Right lobe of liver (tissue), 6 donors: ENCODE results near the gene MAGOH. TPM values are rescaled to one million over a fixed set of nuclear protein-coding genes. Genes with fewer than 3 reads are reported as not detected.

ENCODE experiments used
- ATAC-seq, 4 donors: fragments of 200-7000 bp; cut with Tn5 transposase; one replicate each; pipeline ENCODE4 v1.9.1; 2020; ENCODE audit warnings: mild to moderate bottlenecking in 4 of 4, moderate library complexity in 4 of 4
- DNase-seq, 3 donors: peaks; one replicate each; pipeline ENCODE4 v3.0.0-alpha.2; 2020
- H3K27ac ChIP-seq, 3 donors: fragments of 200-600 bp; one replicate each; pipeline ENCODE4 v1.8.0; 2022
- H3K27me3 ChIP-seq, 2 donors: fragments of 200-600 bp; one replicate each; pipeline ENCODE4 v1.8.0; 2022
- H3K36me3 ChIP-seq, 4 donors: fragments of 200-600 bp; sonication (generic) in 1 of 4; one replicate each; pipeline versions ENCODE4 v1.5.1 to v1.8.0; 2017 to 2022; ENCODE audit warnings: control low read depth in 1 of 4
- H3K4me1 ChIP-seq, 4 donors: fragments of 200-600 bp; sonication (generic) in 1 of 4; one replicate each; pipeline versions ENCODE4 v1.5.1 to v1.8.0; 2017 to 2022; ENCODE audit warnings: control low read depth in 1 of 4
- H3K4me3 ChIP-seq, 3 donors: fragments of 200-600 bp; one replicate each; pipeline ENCODE4 v1.8.0; 2022
- H3K9me3 ChIP-seq, 4 donors: fragments of 200-600 bp; sonication (generic) in 1 of 4; one replicate each; pipeline versions ENCODE4 v1.5.1 to v1.8.0; 2017 to 2022; ENCODE audit warnings: control low read depth in 1 of 4
- CTCF ChIP-seq, 4 donors: fragments of 200-600 bp in 3 of 4; fragments of 450-650 bp in 1 of 4; IDR thresholded peaks; one replicate each; pipeline versions ENCODE4 v1.5.1 to v1.8.0; 2016 to 2022; ENCODE audit warnings: antibody characterized with exemption in 4 of 4, mild to moderate bottlenecking in 2 of 4
- POLR2A ChIP-seq: fragments of 450-650 bp; IDR thresholded peaks from one replicate; pipeline ENCODE4 v1.6.1; 2017; ENCODE audit warnings: antibody characterized with exemption, mild to moderate bottlenecking
- WGBS: methylation state at CpG from one replicate; pipeline ENCODE4 v1.1.6; 2018; ENCODE audit warnings: low coverage, low lambda C conversion rate; ENCODE audit not compliant: insufficient coverage; ENCODE audit errors: missing lambda C conversion rate; 5-methylcytosine and 5-hydroxymethylcytosine counted together
- intact Hi-C, 2 donors: fragments of 100-400 bp; cut with DNase I; formaldehyde crosslinking; loops; one replicate each; pipeline versions ENCODE4 v1.11.2 to v1.14.1; 2022
- total RNA-seq, 6 experiments: library from RNA; depleted of rRNA in 2 of 6; stranded (reverse); fragments of >200 nt in 2 of 6; fragmentation: NEBNext Ultra II Directional in 3 of 6; extraction: Animal tissue kit (Norgen Biotek cat#: 25700) in 3 of 6; gene quantifications; one replicate each; pipeline versions ENCODE4 v1.1.0 to v1.2.4, GENCODE V29; 2016 to 2023
- donor health status: DM: no; HTN: yes; CAD: no.
- donor health status: DM: no; HTN: no; CAD: no.
- donor health status: DM: no; HTN: no; CAD: no.
- donor health status: DM: no; HTN: yes; CAD: no.
- donor health status: DM: no; HTN: yes; CAD: no.

Gene MAGOH
- total RNA-seq, 6 experiments from 2014 or later, result 10.9 to 28.1 (median 19.4) TPM

GRCh38 chr1:53246261-53247134 is 8.2 kb upstream of the MAGOH start:
- intact Hi-C loops, result no loop called here
- DNase-seq (no peak), ATAC-seq (no peak)
- no peak overlapping the region for H3K27ac ChIP-seq
- TF ChIP-seq POLR2A, result no peak
- no peak overlapping the region for H3K4me3 ChIP-seq
- no peaks in the 10 kb centered on the region for H3K27me3 ChIP-seq
- H3K9me3 ChIP-seq, result no peaks in the 10 kb centered on the region
- WGBS, result 82% methylated on average over 4 of the region's 4 CpGs
- no peaks in the 10 kb centered on the region for H3K4me1 ChIP-seq
- H3K36me3 ChIP-seq, result no peaks in the 10 kb centered on the region

GRCh38 chr1:53244141-53244540 is 5.8 kb upstream of the MAGOH start:
- intact Hi-C loops, result no loop called here
- peak in 3 of 4 donors; percentile 20 to 43 (median 41) for ATAC-seq
- 34% methylated on average over 4 of the region's 4 CpGs for whole genome bisulfite sequencing

GRCh38 chr1:53242381-53242780 is 4.1 kb upstream of the MAGOH start:
- H3K27me3 ChIP-seq, result no peaks in the 10 kb centered on the region
- no peaks in the 10 kb centered on the region for H3K9me3 ChIP-seq
- TF ChIP-seq CTCF (IDR thresholded peaks at IDR 0.05) (no peak), POLR2A (no peak)
- intact Hi-C loops, result no loop called here
- no peak for ATAC-seq
- no peaks in the 10 kb centered on the region for H3K36me3 ChIP-seq
- DNase-seq, result no peak
- H3K4me1 ChIP-seq, result peaks cover 0 to 5% (median 2%) of the 10 kb centered on the region in 4 donors
- no peak overlapping the region for H3K27ac ChIP-seq
- WGBS, result 65% methylated on average over 4 of the region's 4 CpGs
- no peak overlapping the region for H3K4me3 ChIP-seq

More at GRCh38 chr1:53244141-53244540, 5.8 kb upstream of the MAGOH start:
- no peaks in the 10 kb centered on the region for H3K9me3 ChIP-seq
- DNase-seq, result no peak
- TF ChIP-seq CTCF (IDR thresholded peaks at IDR 0.05), result no peak
- no peak for TF ChIP-seq POLR2A
- H3K36me3 ChIP-seq, result no peaks in the 10 kb centered on the region
- H3K27ac ChIP-seq, result no peak overlapping the region
- H3K4me1 ChIP-seq, result no peaks in the 10 kb centered on the region
- H3K27me3 ChIP-seq, result no peaks in the 10 kb centered on the region
- H3K4me3 ChIP-seq, result no peak overlapping the region

DNA sequence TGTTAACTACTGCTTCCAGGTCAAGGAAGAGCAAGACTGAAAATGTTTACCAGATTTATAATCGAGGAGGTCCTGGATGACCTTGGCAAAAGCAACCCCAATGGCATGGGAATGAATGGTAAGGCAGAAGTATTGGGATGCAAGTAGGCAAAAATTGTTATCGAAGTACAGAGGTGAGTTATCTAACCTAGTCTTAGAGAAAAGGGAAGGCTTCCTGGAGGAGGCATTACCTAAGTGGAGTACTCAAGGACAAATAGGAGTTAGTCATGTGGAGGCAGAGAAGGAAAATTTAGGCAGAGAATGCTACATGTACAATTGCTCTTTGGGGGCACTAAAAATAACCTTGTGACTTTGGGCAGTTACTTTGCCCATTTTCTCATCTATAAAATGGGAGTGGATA is 3.5 kb upstream of the MAGOH start:
- ATAC-seq, result no peak
- intact Hi-C loops, result no loop called here

More for the DNA sequence above, 3.5 kb upstream of the MAGOH start:
- TF ChIP-seq CTCF (IDR thresholded peaks at IDR 0.05) (no peak), POLR2A (no peak)
- Histone ChIP-seq H3K27ac (no peak overlapping the region), H3K27me3 (no peaks in the 10 kb centered on the region), H3K4me3 (no peak overlapping the region), H3K36me3 (no peaks in the 10 kb centered on the region), H3K9me3 (no peaks in the 10 kb centered on the region), H3K4me1 (peaks cover 0 to 10% (median 5%) of the 10 kb centered on the region in 4 donors)
- no peak for DNase-seq
- WGBS, result 90% methylated on average over 2 of the region's 2 CpGs
